HL-60 (cell line): ENCODE measurements around the gene ZNF546.
"Not testable (repeated sequence)": the region's sequence is repeated elsewhere in the genome, so short reads cannot be mapped to it uniquely, and the experiment has no call there.

Experiments
- POLR2AphosphoS5 ChIP-seq: IDR thresholded peaks from 2 replicates; pipeline ENCODE4 v1.6.1; 2012; ENCODE audit warnings: low read depth
- TF ChIP-seq, protein P1 (sequence below): IDR thresholded peaks from one replicate; pipeline ENCODE4 v1.5.1; 2011; ENCODE audit warnings: low read length, control low read depth, inconsistent platforms; ENCODE audit not compliant: insufficient read depth
- TF ChIP-seq, protein P2 (sequence below): IDR thresholded peaks from 2 replicates; pipeline ENCODE4 v1.6.1; 2012; ENCODE audit warnings: low read depth; ENCODE audit not compliant: insufficient replicate concordance

DNA sequence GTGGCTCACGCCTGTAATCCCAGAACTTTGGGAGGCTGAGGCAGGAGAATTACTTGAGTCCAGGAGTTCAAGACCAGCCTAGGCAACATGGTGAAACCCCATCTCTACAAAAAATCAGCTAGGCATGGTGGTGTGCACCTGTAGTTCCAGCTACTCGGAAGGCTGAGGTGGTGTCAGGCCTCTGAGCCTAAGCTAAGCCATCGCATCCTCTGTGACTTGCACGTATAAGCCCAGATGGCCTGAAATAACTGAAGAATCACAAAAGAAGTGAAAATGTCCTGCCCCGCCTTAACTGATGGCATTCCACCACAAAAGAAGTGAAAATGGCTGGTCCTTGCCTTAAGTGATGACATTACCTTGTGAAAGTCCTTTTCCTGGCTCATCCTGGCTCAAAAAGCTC, 39.0 kb upstream of the ZNF546 start:
- TF ChIP-seq, protein P1, sequence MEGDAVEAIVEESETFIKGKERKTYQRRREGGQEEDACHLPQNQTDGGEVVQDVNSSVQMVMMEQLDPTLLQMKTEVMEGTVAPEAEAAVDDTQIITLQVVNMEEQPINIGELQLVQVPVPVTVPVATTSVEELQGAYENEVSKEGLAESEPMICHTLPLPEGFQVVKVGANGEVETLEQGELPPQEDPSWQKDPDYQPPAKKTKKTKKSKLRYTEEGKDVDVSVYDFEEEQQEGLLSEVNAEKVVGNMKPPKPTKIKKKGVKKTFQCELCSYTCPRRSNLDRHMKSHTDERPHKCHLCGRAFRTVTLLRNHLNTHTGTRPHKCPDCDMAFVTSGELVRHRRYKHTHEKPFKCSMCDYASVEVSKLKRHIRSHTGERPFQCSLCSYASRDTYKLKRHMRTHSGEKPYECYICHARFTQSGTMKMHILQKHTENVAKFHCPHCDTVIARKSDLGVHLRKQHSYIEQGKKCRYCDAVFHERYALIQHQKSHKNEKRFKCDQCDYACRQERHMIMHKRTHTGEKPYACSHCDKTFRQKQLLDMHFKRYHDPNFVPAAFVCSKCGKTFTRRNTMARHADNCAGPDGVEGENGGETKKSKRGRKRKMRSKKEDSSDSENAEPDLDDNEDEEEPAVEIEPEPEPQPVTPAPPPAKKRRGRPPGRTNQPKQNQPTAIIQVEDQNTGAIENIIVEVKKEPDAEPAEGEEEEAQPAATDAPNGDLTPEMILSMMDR = not testable (repeated sequence)
- TF ChIP-seq, protein P2, sequence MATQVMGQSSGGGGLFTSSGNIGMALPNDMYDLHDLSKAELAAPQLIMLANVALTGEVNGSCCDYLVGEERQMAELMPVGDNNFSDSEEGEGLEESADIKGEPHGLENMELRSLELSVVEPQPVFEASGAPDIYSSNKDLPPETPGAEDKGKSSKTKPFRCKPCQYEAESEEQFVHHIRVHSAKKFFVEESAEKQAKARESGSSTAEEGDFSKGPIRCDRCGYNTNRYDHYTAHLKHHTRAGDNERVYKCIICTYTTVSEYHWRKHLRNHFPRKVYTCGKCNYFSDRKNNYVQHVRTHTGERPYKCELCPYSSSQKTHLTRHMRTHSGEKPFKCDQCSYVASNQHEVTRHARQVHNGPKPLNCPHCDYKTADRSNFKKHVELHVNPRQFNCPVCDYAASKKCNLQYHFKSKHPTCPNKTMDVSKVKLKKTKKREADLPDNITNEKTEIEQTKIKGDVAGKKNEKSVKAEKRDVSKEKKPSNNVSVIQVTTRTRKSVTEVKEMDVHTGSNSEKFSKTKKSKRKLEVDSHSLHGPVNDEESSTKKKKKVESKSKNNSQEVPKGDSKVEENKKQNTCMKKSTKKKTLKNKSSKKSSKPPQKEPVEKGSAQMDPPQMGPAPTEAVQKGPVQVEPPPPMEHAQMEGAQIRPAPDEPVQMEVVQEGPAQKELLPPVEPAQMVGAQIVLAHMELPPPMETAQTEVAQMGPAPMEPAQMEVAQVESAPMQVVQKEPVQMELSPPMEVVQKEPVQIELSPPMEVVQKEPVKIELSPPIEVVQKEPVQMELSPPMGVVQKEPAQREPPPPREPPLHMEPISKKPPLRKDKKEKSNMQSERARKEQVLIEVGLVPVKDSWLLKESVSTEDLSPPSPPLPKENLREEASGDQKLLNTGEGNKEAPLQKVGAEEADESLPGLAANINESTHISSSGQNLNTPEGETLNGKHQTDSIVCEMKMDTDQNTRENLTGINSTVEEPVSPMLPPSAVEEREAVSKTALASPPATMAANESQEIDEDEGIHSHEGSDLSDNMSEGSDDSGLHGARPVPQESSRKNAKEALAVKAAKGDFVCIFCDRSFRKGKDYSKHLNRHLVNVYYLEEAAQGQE = not testable (repeated sequence)
- not testable (repeated sequence) for TF ChIP-seq POLR2AphosphoS5
